Measurements from ENCODE around the gene CLSTN2.

CLSTN2 gene

DNA sequence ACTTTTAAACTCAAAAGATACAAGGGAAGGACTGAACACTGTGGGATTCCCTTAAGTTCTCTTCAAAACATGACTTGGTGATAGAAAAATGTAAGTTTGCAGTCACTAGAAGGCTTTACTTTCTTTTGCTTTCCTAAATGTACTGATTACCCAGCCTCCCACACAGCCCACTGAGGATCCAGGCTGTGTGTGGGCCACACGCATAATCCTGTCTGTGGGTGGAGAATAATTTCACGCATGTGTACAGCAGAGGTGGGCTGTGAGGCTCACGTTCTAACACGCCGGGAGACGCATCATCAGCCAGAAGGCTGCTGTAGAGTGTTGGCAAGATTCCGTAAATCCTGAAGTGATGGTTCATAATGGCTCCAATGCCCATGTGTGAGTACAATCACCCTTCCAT is 165.5 kb downstream of the CLSTN2 start:
- DNase-seq: no peak

DNA sequence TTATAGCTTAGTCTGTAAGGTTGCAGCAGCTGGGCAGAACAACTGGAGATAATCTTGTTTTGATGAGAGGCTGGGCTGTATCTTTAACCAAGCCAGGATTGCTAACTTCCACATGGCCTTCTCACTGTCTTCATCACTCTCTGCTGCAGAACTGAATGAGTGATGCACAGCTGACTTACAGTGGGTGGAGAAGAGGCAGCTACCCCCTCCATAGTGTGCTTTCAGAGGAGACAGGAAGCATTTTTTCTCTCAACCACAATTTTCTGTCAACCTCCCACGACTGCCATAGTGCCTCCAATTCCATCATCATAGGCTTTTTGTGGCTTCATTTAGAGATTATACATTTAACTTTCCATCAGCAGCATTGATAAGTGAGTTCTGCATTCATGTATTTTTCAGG is 168.2 kb downstream of the CLSTN2 start:
- no peak for DNase-seq

DNA sequence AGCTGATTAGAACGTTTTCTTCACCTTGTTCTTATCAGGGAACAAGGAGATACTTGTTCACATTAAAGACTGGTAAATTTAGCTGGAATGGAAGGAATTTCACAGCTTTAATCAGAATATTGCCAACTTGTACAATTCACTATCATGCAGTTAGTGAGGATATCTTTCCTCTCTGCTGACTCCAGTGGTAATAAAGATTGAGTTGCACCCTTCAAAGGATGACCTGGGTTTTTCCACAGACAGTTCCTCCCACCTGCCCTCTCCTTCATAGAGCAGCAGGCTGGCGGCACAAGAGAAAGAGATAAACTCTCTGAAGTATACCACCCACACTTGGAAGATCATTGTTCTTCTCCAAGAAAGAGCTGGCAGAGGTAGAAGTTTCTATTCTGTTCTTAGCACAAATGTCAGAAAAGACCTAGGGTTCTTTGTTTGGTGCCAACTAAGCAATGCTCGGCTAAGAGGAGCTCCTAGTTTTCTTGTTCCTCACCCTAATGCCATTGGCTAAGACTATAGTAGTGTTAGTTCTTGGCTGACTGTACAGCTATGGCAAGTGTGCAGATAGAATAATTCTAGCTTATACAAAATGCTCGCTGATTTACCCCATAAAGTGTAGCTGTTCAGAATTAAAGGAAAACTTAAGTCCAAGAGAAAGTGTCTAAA is 169.1 kb downstream of the CLSTN2 start:
- DNase-seq: no peak

DNA sequence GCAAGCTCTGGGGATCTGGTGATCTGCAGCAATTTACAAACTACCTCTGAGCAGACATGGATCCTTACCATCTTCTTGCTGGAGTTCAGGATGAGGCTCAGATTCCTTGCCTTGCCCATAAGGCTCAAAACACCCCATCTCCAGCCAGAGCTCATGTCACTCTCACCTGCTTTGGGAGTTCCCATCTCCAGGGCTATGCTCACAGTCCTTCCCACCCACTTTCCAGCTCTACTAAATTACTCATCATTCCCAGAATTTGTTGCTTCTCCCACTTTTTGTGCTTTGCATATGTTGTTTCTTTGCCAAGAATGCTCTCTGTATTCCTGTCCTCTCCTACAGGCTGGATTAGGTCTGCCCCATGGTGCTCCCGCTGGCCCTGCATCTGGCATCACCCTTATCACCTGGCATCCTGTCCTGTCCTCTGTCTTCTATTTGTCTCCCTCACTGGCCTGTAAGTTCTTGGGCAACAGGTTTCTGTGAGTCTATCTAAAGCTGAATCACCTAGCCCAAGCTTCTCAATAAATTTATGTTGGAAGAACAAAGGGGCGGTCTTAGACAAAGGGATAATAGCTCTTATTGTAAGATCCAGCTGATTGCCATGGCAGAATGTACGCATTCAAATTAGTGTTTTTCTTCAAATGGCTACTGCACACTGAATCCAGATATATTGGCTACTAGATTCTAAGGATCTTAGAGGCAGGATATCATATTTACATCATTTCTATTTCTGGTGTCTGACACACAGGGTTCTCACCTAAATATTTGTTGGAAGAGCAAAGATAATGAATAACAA is 179.2 kb downstream of the CLSTN2 start:
- DNase-seq: no peak

DNA sequence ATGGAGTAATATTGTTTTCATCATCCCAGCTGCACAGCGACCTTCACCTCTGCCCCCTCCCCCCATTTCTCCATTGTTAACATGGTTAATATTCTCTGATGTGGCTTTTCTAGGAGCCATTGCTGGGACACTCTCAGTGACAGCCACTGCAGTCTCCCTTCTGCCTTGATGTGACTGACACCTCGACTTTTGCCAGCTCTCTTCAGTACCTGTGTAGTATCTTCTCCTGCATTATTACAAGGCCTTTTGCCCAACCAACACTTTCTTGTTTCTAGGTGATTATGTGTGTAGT is 179.8 kb downstream of the CLSTN2 start:
- DNase-seq: no peak

DNA sequence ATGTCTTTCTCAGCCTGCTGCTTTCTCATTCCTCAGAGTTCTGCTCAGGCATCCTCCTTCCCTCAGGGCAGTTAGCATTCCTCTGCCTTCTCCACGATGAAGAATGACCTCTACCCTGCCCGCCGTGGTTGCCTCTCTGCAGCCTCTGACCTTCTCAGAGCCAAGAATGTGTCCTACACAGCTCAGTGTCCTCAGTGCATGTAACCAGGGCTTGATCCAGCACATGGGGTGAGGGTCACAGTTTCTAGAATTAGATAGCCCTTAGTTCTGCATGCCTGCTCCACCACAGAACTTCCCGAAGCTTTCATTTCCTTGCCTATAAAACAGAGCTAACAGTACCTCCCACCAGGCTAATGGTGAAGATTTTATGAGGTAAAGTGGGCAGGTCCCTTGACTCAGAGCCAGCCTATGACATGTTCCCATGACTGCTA is 182.1 kb downstream of the CLSTN2 start:
- DNase-seq: no peak

DNA sequence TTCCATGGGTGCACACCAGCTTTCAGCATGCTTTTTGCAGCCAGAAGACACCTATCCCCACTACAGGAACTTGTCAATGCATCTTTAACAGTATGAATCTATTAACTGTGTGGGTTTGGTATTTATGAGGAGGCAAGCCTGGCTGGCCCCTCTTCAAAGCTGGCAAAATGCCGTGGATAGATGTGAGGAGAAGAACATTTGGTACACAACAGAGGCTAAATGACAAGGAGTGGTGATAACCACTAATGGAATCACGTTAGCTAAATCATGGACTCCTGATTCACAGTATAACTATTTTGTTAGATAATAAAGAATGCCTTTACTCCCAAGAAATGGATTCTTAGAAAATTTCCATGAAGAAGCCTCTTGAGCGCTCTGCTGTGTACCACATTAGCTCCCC is 187.2 kb downstream of the CLSTN2 start:
- no peak for DNase-seq

DNA sequence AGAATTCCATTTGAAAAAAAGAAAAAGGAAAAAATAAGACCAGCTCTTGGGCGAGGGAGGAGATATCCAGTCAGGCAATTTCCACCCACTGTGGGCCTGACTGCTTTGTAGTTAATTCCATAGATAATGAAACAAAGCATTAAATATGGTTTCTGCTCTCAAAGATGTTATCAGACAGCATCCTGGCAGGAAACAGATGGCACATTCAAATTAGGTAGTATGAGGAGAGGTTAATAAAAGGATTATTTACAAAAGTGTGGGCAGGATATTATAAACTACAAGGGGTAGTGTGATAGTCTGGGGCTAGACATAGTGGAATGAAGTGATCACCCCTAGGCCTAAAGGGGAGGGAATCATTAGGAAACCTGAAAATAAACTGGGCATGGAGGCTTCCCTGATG is 193.2 kb downstream of the CLSTN2 start:
- DNase-seq: no peak

DNA sequence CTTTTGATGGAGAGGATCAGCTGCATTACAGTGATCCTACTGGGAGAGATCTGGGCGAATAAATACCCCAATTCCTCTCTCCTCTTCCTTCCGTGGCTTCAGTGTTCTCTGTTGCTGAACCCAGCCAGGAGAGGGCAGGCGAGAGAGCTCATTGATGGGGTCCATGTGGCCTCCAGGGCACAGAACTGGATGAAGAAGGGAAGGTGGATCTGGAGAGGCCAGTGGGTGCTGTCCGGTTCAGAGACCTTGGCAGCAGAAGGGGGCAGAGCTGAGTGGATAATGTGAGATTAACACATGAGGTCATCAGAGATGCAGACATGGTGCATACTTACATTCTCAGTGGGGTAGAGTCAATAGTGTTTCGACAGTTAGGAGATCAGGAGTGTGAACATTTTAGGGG is 193.6 kb downstream of the CLSTN2 start:
- peak; percentile 20 for DNase-seq

DNA sequence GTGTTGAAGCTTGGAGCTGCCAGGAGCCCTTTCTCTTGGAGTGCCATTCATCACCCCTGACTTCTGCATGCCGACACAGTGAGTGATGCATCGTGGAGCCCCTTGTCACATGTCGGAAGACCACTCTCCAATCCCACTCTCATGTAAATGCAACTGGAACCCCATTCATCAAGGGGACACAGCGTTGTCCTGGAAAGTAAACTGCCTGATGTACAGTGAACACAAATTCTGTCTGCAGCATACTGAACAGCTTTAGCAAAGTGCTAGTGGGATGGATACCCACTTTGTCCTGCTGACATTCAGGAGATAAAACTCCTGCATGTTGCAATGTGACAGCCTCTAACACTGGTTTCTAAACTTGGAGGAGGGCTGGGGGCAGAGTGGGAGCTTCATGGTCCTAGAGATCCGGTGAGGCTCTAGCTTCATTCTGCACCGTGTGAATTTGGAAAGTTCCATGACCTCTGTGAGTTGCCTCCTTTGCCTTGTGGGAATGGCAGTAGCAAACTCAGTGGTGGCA is 194.8 kb downstream of the CLSTN2 start:
- DNase-seq: no peak

DNA sequence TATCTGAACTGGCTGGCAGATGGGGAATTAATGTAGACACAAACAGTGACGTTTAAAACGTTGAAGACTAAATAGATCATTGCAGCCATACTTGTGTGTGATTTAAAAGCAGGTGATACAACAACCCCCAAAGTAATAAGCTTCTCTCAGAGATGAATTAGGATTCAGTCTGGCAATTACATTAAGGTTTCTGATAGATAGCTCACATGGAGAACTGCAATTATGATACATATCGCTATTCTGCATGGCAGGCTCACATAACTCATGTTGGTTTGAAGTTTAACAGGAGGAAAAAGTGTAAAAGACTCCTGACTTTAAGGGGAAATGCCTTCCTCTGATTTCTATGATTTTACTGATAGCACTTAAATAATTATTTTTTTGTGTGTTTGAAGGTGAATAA is 196.9 kb downstream of the CLSTN2 start:
- DNase-seq: no peak

DNA sequence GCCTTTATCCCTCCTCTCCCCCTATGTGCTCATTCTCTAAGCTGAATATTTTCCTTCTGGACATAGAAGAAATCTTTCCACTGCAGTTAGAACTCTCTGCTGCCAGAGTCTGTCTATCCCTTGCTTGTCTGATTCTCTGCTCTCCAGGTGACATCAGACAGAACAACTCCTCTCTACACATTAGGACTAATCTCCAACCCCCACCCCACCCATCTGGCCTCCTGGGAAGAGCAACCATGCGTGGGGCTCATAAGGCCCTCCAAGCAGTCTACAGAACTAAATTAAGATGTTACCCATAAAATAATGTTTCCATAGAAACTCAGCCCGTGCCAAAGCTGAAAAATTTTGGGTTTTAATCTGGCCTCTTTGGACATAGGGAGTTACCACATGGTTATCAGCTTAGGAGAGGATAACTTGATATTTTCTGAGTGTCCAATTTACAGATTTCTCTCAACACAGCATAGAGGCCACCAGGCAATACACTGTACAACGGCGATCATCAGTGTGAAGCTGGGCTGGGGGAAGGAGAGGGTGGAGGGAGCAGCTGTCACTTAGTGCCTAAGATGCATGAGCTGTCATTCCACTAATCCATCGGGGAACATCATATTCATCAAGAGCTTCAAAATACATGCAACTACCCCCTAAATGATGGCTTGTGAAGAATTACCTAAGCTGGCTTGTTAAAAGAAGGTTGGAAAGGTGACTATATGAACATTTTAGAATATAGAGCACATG is 199.4 kb downstream of the CLSTN2 start:
- no peak for DNase-seq

DNA sequence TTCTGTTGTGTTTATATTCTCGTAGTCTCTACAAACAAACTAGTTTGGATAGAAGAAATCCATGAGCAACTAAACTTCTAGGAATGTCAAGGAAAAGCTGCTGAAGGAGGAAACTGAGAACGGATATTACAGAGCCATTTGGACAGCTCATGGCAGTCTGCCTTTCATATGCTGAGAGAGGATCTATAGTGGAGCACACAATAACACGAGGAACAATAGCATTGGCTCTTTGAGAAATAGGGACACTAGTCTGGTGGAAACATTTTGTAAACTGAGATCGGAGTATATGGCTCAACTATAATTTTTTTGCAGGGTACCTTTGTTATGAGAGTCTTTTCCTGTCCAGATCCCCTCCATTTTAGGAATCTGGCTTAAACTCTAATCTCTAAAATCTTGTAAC is 200.5 kb downstream of the CLSTN2 start:
- DNase-seq: no peak

DNA sequence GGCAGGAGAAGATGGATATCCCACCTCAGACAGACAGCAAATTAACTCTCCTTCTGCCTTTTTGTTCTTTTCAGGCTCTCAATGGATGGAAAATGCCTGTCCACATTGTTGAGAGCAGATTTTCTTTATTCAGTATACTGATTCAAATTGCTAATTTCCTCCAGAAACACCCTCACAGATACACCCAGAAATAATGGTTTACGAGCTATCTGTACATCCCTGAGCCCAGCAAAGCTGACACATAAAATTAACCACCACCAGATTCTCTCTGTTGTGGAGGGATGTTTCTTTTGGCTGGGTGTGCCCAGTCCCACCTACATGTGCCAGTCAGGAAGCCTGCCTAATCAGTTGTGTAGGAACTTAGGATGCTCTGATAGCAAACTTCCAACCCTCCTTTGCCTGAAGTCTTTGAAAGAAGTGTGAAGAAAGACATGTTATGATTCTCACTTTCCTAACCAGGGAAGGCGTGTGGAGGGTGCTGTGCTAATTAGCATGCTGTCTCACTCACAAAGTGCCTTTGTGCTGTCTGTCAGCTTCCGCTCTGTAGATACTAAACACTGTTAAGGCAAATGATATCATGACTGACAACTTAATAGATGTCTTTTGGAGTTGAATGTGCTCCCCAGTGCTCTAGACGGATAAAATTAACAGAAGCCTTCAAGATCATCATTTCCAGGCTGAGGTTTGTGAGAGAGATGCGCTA is 208.5 kb downstream of the CLSTN2 start:
- no peak for DNase-seq

DNA sequence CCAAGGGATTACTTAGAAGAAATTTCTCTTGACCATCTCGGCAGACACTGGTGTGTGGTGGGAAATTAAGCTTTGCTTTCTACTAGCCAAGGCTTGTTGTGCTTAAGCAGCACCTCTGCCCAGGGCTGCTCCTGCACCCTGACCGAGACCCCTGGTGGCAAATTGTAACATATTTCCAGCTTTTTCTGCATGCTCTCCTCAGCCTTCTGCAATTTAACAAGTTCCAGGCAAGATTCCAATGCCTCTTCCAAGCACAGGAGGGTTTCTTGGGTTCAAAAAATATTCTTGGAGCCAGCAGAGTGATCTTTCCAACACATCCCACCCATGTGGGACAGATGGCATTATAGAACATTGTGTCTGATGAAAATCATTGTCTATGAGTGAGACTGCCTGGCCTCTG is 210.5 kb downstream of the CLSTN2 start:
- no peak for DNase-seq

DNA sequence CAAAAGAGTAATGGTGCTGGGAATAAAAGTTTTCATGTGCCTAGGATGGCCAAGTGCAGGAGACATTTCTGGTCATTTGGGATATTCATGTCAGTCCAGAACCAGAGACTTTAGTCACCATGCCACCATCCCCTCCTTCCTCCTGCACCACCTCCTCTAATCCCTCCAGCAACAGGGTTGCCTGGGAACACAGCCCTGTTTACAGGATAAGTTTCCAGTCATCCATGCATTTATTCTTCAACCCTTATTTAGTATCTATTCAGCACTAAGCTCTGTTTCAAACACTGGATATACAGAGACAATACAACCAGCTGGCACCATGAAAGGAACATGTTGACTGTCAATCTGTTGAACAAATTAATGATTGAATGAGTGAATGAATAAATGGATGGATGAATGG is 211.7 kb downstream of the CLSTN2 start:
- no peak for DNase-seq

DNA sequence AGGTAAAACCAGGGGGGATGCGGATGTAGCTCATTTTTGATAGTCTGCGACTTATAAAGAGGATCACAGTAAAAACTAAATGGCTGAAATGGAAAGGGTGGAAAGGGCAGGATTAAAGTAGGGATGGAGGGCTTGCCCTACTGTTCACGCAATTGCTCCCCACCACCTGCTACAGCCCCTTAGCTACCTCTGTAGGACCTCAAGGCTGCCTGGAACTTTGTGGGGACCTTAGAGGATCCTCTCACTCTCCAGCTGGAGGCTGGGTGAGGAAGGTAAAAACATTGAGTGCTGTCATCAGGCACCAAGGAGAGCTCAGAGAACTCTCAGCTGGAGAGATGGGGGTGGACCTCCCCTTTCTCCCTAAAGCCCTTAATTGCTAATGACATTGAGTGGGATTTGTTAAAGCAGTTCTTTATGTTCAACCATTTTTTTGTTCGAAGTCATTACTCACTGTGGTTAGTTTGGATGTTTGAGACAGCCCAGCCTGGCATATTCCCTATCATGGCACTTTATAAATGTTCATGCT is 213.0 kb downstream of the CLSTN2 start:
- DNase-seq: no peak

DNA sequence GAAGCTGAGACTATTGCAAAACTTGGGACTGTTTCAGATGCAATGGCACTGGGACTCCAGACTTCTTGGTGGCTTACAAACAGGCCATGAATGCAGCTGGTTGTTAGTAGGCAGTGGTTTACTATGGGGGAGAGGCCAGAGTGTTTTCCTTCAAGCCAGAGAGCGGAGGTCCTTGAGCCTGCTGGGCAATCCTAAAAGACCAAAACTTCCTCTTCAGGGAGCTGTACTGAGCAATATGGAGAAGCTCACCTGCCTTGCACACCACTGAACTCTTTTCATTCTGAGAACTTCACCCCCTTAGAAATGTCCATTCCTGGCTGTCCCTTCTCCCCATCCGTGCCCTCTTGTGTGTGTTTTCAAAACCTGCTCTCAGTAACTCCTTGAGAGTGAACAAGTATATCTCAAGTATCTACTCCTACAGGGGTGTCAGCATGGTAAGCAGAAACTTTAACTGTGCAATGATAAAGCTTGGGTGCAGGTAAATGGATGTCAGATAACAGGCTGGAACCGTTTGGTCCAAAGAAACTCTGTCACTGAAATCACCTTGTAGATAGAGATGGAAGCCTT is 213.9 kb downstream of the CLSTN2 start:
- DNase-seq: no peak

DNA sequence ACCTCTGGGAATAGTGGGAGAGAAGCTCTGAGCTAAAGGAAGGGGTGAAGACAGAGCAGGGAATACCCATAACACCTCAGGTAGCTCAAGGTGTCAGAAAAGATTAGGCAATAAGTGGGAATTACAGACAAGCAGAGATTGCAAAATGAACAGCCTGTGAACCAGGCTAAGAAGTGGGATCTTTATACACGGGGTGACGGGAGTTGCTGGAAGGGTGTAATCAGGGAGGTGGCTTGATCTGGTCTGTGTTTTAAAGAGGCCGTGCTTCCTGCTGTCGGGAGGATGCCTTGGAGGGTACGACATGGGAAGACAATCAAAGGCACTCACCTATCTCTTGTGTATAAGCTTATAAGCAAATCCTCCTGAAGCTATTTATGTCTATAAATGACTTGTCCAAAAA is 216.3 kb downstream of the CLSTN2 start:
- no peak for DNase-seq

DNA sequence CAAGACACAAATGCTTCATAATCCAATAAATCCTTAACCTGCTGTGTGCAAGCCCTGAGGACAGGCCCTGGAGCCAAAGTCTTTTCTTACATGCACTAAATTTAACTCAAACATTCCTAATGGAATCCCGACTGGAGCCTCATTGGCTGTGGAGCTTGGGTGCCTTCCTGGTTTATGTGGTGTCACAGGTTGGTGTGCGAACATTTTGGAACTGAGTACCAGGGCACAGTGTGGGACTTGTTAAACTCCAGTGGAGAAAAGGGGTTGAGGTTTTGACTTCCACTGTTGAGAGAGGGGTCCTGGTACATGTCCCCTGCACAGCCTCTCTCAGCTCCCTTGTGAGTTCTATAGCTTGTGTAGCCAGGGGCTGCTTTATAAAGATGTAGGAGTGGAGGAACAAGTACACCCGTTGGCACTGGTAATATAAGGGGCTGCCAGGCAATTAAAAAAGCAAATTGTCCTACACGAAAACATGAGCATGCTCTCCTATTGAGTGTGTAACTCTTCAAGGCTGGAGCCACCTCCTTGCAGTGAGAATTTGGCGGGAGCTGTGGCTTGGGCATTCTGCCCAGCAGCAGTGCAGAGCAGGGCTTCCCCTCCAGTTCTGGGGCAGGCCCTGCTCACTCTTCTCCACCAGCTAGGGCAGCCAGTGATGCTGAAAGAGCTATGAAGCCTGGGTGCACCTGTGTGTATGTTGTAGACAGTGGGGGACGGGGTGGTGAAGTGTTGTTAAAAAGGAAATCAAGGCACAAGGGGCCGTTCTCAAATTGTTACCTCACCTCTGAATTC is 218.1 kb downstream of the CLSTN2 start:
- DNase-seq: peak; percentile 27

DNA sequence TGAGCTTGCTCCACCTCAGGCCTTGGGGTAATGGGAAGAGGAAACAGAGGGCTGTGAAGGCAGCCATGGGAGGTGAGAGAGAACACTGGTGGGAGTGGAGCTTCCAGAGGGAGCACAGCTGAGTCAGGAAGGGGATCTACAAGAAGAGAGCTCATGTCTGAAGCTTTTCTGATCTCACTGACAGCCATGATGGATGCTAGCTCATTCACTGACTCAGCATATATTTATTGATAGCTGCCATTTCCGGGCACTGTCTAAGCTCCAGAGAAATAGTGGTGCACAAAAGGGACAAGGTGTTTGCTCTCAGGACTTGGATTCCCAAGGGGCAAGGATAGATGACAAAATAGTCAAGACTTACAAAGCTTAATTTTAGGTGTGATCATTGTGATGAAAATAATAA is 218.8 kb downstream of the CLSTN2 start:
- DNase-seq: no peak

DNA sequence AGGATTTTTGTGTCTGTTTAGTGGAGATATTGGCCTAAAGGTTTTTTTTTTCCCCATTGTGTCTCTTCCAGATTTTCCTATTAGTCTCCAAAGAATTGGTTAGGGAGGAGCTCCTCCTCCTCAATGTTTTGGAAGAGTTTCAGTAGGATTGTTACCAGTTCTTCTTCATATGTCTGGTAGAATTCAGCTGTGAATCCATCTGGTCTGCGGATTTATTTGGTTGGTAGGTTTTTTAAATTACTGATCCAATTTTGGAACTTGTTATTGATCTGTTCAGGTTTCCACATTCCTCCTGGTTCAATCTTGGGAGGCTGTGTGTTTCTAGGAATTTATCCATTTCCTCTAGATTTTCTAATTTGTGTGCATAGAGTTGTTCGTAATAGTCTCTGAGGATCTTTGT is 222.2 kb downstream of the CLSTN2 start:
- DNase-seq: no peak
